ENCODE measurements around the gene WIPF1.

Gene WIPF1

DNA sequence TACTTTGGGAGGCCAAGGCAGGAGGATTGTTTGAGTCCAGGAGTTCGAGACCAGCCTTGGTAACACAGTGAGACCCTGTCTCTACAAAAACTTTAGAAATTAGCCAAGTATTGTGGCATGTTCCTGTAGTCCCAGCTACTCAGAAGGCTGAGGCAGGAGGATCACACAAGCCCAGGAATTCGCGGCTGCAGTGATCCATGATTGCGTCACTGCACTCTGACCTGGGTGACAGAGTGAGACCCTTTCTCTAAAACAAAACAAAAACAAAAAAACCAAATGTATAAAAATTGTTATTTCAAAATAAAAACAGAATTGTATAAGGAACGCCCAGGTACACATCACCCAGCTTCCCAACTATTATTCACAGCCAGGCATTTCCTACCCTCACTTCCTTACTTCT lies 56.7 kb downstream of the WIPF1 start:
- DNase-seq (ENCODE audit: low spot score), result no peak

DNA sequence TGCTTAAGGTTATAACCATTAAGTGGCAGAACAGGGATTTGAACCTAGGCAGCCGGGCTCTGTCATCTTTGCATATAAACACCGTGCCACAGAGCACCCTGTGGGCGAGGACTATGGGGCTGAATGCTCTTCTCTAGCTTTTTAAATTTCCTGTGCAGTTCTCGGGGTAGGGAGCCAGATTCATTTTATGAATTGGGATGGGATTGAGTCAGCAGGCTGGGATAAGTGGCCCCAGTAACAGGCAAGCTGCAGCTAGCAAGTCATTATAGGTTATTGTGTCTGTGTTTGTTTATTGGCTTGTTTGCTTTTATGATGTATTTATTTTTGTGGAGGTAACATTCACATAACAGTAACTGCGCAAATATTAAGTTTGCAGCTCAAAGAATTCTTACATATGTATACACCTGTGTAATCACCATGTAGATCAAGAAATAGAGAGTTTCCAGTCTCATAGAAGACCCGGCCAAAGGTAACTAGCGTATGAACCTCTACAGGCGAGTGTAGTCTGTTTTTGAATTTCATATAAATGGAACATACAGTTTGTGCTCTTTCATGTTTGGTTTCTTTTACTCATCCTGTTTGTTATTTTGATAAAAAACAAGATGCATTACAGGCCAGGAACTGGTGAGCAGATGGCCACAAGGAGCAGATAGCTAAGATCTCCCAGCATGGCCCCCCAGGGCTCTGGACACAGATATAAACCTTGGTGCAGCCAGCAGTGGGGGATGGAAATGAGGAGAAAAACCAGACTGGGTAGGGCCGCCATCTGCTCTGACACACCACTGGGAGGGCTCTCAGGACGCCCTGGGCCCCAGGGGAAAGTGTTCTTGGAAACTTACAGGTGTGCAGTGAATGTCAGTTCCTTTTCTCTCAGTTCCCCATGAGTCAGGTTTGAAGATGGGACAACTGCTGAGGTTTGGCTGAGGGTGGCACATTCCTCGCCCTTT lies 61.6 kb downstream of the WIPF1 start:
- DNase-seq (ENCODE audit: low spot score), result no peak

GRCh38 chr2:174535083-174535482 lies 62.5 kb downstream of the WIPF1 start:
- DNase-seq (ENCODE audit: low spot score), result no peak

GRCh38 chr2:174529916-174530315 lies 67.7 kb downstream of the WIPF1 start:
- DNase-seq (ENCODE audit: low spot score), result no peak

GRCh38 chr2:174527959-174528358 lies 69.6 kb downstream of the WIPF1 start:
- DNase-seq (ENCODE audit: low spot score), result no peak

DNA sequence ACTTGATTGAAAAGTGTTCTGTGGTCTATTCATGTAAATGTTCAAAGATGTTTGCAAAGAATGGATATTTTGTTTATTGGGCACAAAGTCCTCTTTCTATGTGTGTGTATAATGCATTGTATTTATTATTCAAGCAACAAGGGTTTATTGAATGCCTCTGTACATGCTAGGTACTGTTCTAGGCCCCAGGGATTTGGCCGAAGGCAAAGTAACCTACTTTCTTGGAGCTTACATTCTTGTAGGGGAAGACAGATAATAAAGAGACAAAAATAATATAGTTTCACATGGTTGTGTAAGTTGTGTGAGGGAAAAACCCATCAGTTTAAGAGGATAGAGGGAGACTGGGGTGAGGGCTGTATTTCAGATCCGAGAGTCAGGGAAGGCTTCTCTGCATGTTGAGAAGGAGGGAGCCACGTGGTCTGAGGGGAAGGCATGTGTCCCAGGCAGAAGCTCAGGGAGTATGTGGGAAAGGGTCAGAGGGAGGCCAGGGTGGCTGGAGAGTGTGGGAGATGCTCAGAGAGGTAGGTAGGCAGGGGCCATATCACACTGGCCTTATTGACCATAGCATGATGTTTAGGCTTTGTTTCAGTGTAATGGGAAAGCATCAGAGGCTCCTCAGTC lies 70.4 kb downstream of the WIPF1 start:
- DNase-seq (ENCODE audit: low spot score), result no peak

DNA sequence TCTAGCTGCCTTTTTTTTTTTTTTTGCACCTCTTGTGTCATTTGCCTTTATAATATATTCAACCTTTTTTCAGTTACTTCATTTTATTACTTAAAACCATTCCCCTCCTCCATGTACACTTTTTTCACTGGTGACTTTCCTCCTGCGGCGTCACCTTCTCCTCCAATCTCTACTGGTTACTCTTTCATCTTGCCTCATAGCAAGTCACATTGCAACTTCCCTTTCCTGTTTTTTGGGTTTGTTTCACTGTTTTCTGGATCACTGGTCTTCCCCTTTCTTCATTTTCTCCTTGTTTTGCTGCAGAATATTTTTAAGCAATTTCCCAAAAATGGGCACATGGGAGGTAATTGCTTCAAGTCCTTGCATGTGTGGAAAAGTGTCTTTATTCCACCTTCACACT lies 73.1 kb downstream of the WIPF1 start:
- DNase-seq (ENCODE audit: low spot score), result no peak

DNA sequence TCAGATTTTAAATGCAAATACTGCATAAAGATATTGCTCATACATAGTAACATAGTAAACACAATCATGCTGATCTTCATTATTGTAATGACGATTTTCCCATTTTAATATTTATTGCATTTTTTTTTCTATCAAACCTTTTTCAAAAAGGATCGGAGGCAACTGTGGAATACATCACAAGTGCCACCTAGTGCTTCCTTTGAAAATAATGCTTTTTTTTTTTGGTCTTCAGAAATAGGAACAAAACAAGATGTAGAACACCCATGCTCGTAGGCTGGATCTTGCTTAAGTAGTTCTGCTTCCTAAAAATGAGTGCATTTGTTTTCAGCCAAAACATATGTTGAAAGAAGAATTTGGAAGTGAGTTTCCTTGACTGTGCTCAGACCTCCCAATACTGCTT lies 75.1 kb downstream of the WIPF1 start:
- DNase-seq (ENCODE audit: low spot score), result no peak

- DNase-seq (ENCODE audit: low spot score), result no peak
Observed at GRCh38 chr2:174518395-174518794, 79.2 kb downstream of the WIPF1 start.

GRCh38 chr2:174516501-174517378 lies 80.9 kb downstream of the WIPF1 start:
- DNase-seq (ENCODE audit: low spot score), result no peak

GRCh38 chr2:174512345-174512744 lies 85.3 kb downstream of the WIPF1 start:
- DNase-seq (ENCODE audit: low spot score), result no peak

DNA sequence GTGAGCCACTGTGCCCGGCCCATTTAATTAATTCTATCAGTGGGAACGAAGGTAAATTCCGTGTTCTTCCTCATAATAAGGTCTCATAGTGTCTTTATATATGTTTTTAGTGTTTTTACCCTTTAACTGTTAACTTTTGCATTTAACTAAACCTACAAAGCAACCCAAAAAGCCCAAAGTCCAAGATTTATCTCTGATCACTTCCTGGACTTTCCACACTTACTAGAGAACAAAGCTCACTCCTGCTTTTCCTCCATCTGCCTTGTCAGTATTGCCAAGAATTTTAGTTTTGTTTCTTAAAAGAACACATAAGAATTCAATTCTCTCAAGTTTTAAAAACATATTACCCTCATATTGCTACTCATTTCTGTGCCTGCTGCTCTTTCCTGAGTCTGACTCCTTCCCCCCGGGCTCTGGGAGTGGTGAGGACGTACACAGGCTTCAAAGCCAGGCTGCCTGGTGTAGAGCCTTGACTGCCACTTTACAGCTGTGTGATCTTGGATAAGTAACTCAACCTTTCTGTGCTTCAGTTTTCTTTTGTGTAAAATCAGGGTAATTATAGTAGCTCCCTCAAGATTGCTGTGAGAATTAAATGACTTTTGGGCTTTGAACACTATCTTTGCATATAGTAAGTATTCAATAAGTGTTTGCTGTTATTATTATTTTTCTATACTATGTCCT lies 85.9 kb downstream of the WIPF1 start:
- no peak for DNase-seq (ENCODE audit: low spot score)

DNA sequence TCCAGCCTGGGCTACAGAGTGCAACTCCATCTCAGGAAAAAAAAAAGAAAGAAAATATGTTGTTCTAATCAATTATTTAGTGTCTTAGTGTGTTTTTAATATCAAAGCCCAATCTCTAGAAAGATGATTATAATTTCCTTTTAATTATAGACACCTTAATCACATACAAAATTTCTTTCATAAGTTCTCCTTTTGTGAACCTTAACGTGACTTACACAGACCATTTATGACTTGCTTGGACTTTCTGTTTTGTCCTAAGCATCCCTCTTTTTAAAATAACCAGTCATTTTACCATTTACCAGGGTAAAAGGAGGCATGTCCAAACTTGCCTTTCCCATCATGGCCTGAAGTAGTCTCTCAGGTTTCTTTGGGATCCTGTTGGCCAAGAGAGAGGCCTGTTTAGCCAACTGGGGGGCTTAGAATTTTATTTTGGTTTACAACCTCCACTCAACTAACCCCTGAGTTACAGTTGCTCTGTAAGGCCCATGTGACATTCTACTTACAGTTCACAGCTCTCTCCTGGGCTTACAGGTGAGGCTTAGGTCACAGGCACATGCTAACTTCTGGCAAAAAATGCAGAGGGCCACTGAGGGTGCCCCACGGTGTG lies 86.9 kb downstream of the WIPF1 start:
- DNase-seq (ENCODE audit: low spot score), result no peak
